ENCODE data around the gene PTGES. TPM values are rescaled to one million over a fixed set of nuclear protein-coding genes. Genes with fewer than 3 reads are reported as not detected.
"Not testable (repeated sequence)": the region's sequence is repeated elsewhere in the genome, so short reads cannot be mapped to it uniquely, and the experiment has no call there.

PTGES gene
- total RNA-seq, 2 experiments from 2014 or later, result 0.25 to 0.38 TPM

DNA sequence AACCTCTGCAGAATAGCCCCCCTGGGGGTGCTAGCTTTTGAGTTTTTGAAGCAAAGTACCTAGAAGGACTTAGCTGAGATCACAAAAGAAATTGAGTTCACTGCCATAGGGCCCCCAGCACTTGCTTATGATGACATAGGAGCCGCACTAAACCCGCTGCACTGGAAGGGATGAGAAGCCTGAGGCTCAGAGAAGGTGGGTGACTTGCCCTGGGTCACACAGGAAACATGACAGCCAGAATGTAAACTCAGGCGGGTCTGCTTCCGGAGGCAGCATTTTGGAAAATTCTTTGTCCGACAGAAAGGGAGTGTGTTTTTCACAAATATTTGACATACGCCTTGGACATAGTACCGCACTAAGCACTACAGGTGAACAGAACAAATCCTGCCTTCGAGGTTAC lies 41.7 kb upstream of the PTGES start:
- POLR2A ChIA-PET, result no interaction called here
- CTCF ChIA-PET, result no interaction called here

DNA sequence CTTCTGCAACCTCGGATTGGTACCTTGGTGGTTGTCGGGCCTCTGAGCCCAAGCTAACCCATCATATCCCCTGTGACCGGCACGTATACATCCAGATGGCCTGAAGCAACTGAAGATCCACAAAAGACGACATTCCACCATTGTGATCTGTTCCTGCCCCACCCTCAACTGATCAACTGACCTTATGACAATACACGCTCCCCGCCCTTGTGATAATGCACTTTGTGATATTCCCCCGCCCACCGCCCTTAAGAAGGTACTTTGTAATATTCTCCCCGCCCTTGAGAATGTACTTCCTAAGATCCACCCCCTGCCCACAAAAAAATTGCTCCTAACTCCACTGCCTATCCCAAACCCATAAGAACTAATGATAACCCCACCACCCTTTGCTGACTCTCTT lies 33.6 kb upstream of the PTGES start:
- ChIA-PET CTCF (interaction anchor here (0.6 to 1.9 kb wide), 2 partner anchors 49 to 66 kb away, joined by 4 to 8 read pairs; no protein-coding TSS in a partner anchor), POLR2A (interaction anchor here (0.8 kb wide), 1 partner anchor 48 kb away, joined by 3 read pairs; no protein-coding TSS in a partner anchor)
- H3K4me3 ChIP-seq (ENCODE audit: low read length), result no peak overlapping the region
- no peaks in the 10 kb centered on the region for H3K36me3 Mint-ChIP-seq (ENCODE audit: low read depth)
- H3K27me3 Mint-ChIP-seq, result peaks cover 8% of the 10 kb centered on the region
- no peak overlapping the region for H3K27ac Mint-ChIP-seq
- peaks cover 0 to 2% of the 10 kb centered on the region in 2 experiments for H3K27me3 ChIP-seq (ENCODE audit: control insufficient read depth in 1 of 2, insufficient read depth in 2 of 2, low read length in 2 of 2)
- no peaks in the 10 kb centered on the region for H3K36me3 ChIP-seq (ENCODE audit: insufficient read depth, low read length)
- H3K4me1 Mint-ChIP-seq (ENCODE audit: low read depth), result peaks cover 11% of the 10 kb centered on the region
- no peaks in the 10 kb centered on the region for H3K9me3 ChIP-seq (ENCODE audit: control insufficient read depth in 1 of 2, insufficient read depth in 1 of 2, low read length in 2 of 2)
- H3K9me3 Mint-ChIP-seq, result no peaks in the 10 kb centered on the region
- intact Hi-C loops (cut with DNase I, micrococcal nuclease), result no loop called here
- no peak for ATAC-seq (ENCODE audit: poor library complexity)
- TF ChIP-seq, protein P1, sequence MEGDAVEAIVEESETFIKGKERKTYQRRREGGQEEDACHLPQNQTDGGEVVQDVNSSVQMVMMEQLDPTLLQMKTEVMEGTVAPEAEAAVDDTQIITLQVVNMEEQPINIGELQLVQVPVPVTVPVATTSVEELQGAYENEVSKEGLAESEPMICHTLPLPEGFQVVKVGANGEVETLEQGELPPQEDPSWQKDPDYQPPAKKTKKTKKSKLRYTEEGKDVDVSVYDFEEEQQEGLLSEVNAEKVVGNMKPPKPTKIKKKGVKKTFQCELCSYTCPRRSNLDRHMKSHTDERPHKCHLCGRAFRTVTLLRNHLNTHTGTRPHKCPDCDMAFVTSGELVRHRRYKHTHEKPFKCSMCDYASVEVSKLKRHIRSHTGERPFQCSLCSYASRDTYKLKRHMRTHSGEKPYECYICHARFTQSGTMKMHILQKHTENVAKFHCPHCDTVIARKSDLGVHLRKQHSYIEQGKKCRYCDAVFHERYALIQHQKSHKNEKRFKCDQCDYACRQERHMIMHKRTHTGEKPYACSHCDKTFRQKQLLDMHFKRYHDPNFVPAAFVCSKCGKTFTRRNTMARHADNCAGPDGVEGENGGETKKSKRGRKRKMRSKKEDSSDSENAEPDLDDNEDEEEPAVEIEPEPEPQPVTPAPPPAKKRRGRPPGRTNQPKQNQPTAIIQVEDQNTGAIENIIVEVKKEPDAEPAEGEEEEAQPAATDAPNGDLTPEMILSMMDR (IDR thresholded peaks at IDR 0.05), result no peak
- DNase-seq, result no peak
- H3K4me1 ChIP-seq (ENCODE audit: insufficient read depth, low read length), result peaks cover 13% of the 10 kb centered on the region
- H3K27ac ChIP-seq (ENCODE audit: low read depth in 1 of 2, low read length in 2 of 2), result no peak overlapping the region
- H3K4me3 Mint-ChIP-seq, result no peak overlapping the region

More for the DNA sequence above, 41.7 kb upstream of the PTGES start:
- H3K36me3 Mint-ChIP-seq (ENCODE audit: low read depth), result no peaks in the 10 kb centered on the region
- H3K9me3 Mint-ChIP-seq, result no peaks in the 10 kb centered on the region
- Histone ChIP-seq H3K36me3 (ENCODE audit: insufficient read depth, low read length) (no peaks in the 10 kb centered on the region), H3K27ac (ENCODE audit: low read depth in 1 of 2, low read length in 2 of 2) (no peak overlapping the region), H3K4me1 (ENCODE audit: insufficient read depth, low read length) (peaks cover 8% of the 10 kb centered on the region), H3K27me3 (ENCODE audit: control insufficient read depth in 1 of 2, insufficient read depth in 2 of 2, low read length in 2 of 2) (no peaks in the 10 kb centered on the region), H3K4me3 (ENCODE audit: low read length) (no peak overlapping the region), H3K9me3 (ENCODE audit: control insufficient read depth in 1 of 2, insufficient read depth in 1 of 2, low read length in 2 of 2) (no peaks in the 10 kb centered on the region)
- DNase-seq (no peak), ATAC-seq (ENCODE audit: poor library complexity) (no peak)
- no peak overlapping the region for H3K27ac Mint-ChIP-seq
- H3K4me3 Mint-ChIP-seq, result no peak overlapping the region
- peaks cover 6% of the 10 kb centered on the region for H3K4me1 Mint-ChIP-seq (ENCODE audit: low read depth)
- intact Hi-C loops (cut with DNase I, micrococcal nuclease), result no loop called here
- TF ChIP-seq, protein P1 (IDR thresholded peaks at IDR 0.05), result no peak
- no peaks in the 10 kb centered on the region for H3K27me3 Mint-ChIP-seq

GRCh38 chr9:129785866-129786265 lies 33.0 kb upstream of the PTGES start:
- no peak overlapping the region for H3K4me3 ChIP-seq (ENCODE audit: low read length)
- H3K9me3 ChIP-seq (ENCODE audit: control insufficient read depth in 1 of 2, insufficient read depth in 1 of 2, low read length in 2 of 2), result no peaks in the 10 kb centered on the region
- no peak overlapping the region for H3K27ac ChIP-seq (ENCODE audit: low read depth in 1 of 2, low read length in 2 of 2)
- peaks cover 8% of the 10 kb centered on the region for H3K27me3 Mint-ChIP-seq
- H3K36me3 Mint-ChIP-seq (ENCODE audit: low read depth), result no peaks in the 10 kb centered on the region
- H3K4me1 ChIP-seq (ENCODE audit: insufficient read depth, low read length), result peaks cover 13% of the 10 kb centered on the region
- H3K4me3 Mint-ChIP-seq, result no peak overlapping the region
- H3K27me3 ChIP-seq (ENCODE audit: control insufficient read depth in 1 of 2, insufficient read depth in 2 of 2, low read length in 2 of 2), result peaks cover 0 to 2% of the 10 kb centered on the region in 2 experiments
- peaks cover 11% of the 10 kb centered on the region for H3K4me1 Mint-ChIP-seq (ENCODE audit: low read depth)
- H3K27ac Mint-ChIP-seq, result no peak overlapping the region
- ChIA-PET CTCF (interaction anchor here (1.9 kb wide), 1 partner anchor 48 kb away, joined by 8 read pairs; no protein-coding TSS in a partner anchor), POLR2A (no interaction called here)
- TF ChIP-seq, protein P1 (IDR thresholded peaks at IDR 0.05), result no peak
- H3K36me3 ChIP-seq (ENCODE audit: insufficient read depth, low read length), result no peaks in the 10 kb centered on the region
- intact Hi-C loops (cut with DNase I, micrococcal nuclease), result loop anchor here in 1 of 2 experiments (2.0 kb wide), 1 partner anchor 175 kb away; no protein-coding TSS in a partner anchor
- DNase-seq (no peak), ATAC-seq (ENCODE audit: poor library complexity) (no peak)
- no peaks in the 10 kb centered on the region for H3K9me3 Mint-ChIP-seq

- not testable (repeated sequence) for H3K4me1 ChIP-seq (ENCODE audit: insufficient read depth, low read length); H3K27ac ChIP-seq (ENCODE audit: low read depth in 1 of 2, low read length in 2 of 2); H3K9me3 Mint-ChIP-seq; ATAC-seq (ENCODE audit: poor library complexity); H3K27me3 Mint-ChIP-seq; H3K27me3 ChIP-seq (ENCODE audit: control insufficient read depth in 1 of 2, insufficient read depth in 2 of 2, low read length in 2 of 2); H3K36me3 ChIP-seq (ENCODE audit: insufficient read depth, low read length); H3K4me1 Mint-ChIP-seq (ENCODE audit: low read depth); DNase-seq; H3K4me3 ChIP-seq (ENCODE audit: low read length); H3K27ac Mint-ChIP-seq; H3K9me3 ChIP-seq (ENCODE audit: control insufficient read depth in 1 of 2, insufficient read depth in 1 of 2, low read length in 2 of 2); H3K4me3 Mint-ChIP-seq; H3K36me3 Mint-ChIP-seq (ENCODE audit: low read depth)
- POLR2A ChIA-PET, result interaction anchor here (0.7 to 1.1 kb wide), 2 partner anchors 20 to 48 kb away, joined by 4 read pairs; no protein-coding TSS in a partner anchor
- CTCF ChIA-PET, result interaction anchor here (1.7 to 2.2 kb wide), 3 partner anchors 47 to 653 kb away, joined by 4 to 14 read pairs (median 13); no protein-coding TSS in a partner anchor
- intact Hi-C loops (cut with DNase I, micrococcal nuclease), result loop anchor here (2.0 to 5.0 kb wide), 2 partner anchors 173 to 174 kb away; no protein-coding TSS in a partner anchor
These were observed 32.1 kb upstream of the PTGES start for GRCh38 chr9:129784970-129785369.

Data from CD4-positive, alpha-beta T cell (primary cell).